ENCODE results near the gene CYB5A.

Gene CYB5A

GRCh38 chr18:74274700-74275099 lies 17.1 kb downstream of the CYB5A start:
- DNase-seq = no peak

GRCh38 chr18:74273394-74273793 lies 18.4 kb downstream of the CYB5A start:
- no peak for DNase-seq

DNA sequence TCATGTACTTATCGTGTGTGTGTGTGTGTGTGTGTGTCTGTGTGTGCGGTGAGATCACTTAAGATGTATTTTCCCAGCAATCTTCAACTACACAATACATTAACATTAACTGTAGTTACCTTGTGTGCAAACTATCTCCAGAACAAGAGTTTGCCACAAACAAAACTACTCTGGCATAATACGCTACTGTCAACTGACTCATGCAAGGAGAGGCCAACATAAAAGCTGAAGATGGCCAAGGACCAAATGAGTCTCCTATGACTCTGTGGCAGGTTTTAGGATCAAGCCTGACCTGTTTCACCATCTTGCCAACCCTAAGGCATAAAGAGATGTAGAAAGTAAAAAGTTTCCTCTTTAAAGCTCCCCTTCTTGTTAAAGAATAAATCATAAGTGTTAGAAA lies 20.1 kb downstream of the CYB5A start:
- DNase-seq = no peak

DNA sequence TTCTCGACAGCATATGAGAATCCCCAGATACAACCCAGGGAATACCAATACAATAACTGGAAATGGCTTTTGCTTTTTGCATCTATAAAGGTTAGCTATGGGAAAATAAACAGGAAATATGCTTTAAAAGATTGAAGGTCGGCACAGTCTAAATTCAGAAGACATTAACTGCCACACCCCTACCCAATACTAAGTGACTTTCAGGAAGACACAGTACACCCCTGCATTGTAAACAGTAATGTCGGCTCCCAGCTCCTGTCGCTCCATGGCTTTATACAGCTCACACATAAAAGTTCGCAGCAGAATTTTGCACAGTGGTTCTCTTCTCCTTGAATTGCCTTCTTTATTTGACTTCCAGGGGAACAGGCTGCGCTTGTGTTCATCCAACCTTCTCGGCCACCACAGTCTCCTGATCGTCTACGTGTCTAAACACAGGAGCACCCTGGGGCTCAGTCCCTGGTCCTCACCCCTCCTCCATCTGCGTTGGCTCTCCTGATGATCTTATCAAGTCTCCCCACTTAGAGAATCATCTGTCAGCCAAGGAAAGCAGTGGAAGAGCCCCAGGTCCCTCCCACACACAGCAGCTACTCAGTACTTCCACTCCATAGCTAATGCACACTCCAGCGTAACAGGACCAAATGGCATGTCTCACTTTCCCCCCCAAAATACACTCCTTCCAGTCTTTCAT lies 22.7 kb downstream of the CYB5A start:
- no peak for DNase-seq

DNA sequence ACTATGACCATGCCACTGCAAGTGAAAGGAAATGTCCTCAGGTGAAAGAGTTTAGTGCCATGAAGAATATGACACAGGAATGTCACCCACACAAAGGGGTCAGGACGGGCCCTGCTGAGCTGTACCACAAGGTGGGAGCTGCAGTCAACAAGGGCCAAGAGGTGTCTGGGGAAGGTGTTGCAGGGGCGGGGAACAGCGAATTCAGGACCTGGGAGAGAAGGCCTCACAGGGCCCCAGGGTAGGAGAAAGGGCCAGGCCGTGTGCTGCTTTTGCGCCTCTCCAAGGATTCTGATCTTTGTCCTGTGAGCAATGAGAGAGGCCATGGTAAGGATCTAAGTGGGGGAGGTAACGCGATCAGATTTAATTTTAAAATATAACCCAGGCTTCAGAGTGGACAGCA lies 23.6 kb downstream of the CYB5A start:
- no peak for DNase-seq

DNA sequence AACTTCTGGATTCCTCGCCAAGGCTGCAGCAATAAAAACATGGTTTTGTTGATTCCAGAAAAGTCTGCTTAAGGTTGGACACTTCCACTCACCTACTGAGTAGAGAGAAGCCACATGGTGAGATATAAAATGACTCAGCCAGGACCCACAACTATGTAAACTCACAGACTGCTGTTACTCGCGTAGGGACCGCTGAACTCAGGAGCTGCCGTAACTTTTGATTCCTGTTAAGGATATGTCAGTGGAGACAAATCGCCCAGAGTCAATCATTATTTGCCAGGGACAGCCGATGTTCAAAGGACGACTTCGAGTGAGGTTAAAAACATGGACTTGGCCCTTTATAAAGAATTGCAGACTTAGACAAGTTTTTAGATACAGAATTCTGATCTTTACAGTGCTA lies 25.6 kb downstream of the CYB5A start:
- no peak for DNase-seq

- DNase-seq = no peak
Measured at GRCh38 chr18:74265546-74266098, 26.1 kb downstream of the CYB5A start.

GRCh38 chr18:74264303-74265020 lies 27.3 kb downstream of the CYB5A start:
- no peak for DNase-seq

DNA sequence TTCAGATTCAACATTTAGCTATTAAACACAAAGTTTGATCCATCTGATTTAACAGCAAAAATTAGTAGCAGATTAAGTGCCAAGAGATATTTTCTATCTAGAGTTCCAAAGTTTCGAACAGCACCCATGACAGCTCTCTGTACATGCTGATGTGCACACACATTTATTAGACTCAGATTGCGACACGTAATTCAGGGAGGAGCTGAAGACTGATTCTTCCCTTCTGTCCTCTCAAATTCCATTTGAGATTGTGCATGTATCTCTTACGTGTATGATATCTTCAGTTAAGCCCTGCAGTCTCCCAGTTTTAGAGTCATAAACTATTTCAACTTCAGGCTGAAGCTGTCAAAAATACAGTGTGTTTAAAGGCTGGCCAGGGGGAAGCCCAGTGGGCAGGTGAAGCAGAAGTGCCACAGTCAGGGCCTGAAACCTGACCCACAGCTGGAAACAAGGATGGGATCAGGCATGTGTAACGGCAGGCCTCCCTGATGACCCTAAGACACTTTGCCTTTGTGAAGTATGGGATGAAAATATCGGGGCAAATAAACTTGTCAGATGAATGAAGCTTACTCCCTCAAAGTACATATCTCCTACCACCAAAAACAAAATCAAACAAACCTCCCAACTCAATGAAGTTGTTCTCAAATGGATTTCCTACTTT lies 30.6 kb downstream of the CYB5A start:
- DNase-seq = no peak

DNA sequence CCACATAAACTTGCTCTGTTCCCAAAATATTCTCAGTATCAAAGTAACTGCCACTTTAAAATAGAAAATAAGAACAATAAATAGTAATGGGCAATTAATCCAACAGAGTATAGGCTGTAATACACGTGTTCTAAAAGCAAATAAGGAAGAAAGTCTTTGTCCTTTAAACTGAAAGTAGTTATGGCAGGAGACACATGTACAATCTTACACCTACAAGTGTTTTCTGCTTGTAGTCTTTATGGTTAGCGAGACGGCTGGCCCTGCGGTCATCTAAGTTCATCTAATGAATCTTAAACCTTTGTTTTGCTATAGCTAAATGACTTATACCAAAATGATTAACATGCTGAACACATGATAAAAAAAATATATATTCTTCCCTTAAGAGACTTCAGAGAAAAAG lies 32.4 kb downstream of the CYB5A start:
- no peak for DNase-seq

- no peak for DNase-seq
Measured at GRCh38 chr18:74257083-74257482, 34.7 kb downstream of the CYB5A start.

GRCh38 chr18:74256190-74256589 lies 35.6 kb downstream of the CYB5A start:
- DNase-seq = no peak

- no peak for DNase-seq
Measured at GRCh38 chr18:74255131-74255616, 36.6 kb downstream of the CYB5A start.

GRCh38 chr18:74252039-74252395 lies 39.7 kb downstream of the CYB5A start:
- no peak for DNase-seq

DNA sequence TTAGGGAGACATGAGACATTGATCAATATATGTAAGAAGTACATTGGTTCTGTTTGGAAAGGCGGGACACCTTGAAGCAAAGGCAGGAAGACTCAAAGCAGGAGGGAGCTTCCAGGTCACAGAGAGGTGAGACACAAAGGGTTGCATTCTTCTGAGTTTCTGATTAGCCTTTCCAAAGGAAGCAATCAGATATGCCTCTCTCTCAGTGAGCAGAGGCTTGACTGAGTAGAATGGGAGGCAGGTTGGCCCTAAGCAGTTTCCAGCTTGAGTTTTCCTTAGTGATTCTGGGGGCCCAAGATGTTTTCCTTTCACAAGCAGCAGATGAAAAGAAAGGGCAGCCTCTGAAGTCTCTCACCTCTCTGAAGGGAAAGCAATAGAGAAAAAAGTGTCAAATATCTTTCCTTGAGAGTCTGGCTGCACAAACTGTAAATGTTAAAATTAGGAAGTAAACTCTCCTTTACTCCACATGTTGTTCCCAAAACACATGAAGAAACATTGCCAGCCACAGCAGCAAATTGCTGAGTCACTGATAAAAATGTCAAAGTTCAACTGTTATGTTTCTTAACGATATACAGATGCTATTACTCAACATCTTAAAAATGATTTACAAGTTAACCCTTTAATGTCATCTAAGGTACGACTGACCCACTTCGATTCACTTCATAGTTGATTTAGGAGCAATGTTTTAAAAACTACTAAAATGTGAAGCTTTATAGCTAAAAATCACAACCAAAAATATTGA lies 40.3 kb downstream of the CYB5A start:
- DNase-seq = no peak

DNA sequence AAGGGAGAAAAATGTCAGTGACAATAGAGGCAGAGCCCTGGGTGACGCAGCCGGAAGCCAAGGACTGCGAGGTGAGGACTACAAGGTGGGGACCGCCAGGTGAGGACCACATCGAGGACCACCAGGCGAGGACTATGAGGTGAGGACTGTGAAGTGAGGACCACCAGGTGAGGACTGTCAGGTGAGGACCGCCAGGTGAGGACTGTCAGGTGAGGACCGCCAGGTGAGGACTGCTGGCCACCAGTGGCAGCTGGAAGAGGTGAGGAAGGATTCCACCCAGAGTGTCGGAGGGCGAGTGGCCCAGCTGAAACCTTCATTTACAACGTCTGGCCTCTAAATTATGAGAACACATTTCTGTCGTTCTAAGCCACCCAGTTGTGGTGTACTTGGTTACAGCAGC lies 41.6 kb downstream of the CYB5A start:
- no peak for DNase-seq

- no peak for DNase-seq
Measured at GRCh38 chr18:74249181-74249968, 42.4 kb downstream of the CYB5A start.

DNA sequence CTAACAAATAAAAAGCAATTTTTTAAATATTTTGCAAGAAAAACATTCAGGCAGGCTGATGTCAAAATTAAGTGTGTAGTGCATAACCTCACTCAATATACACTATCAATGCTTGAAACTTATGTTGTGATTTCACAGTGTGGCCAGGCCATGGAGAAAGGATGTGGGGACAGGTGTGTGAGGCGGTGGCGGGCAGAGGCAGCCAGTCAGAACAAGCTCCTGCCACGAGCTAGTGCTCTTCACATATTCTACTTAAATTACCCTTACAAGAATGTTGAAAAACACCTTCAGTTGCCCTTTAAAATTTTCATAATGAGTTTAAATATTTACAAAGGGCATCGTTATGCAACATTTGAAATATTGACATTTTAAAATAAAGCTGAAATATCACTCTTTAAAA lies 43.2 kb downstream of the CYB5A start:
- DNase-seq = no peak

DNA sequence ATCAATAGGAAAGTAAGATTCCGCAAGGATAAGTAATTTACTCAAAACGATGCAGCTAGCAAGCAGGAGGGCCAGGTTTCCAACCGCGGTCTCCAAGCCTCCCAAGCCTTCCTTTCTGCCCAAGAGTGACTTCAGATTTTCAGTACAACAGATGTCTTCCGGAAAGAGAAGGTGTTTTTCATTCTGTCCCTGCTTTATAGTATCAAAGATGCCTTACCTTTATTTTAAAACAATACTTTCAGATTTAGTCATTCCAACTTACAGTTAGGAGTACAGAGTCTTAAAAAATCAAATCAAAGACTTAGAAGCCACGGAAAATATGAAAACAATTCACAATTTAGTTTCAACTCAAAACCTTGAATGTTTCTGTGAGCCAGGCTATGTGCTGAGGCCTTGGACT lies 43.6 kb downstream of the CYB5A start:
- DNase-seq = no peak

GRCh38 chr18:74244554-74244953 lies 47.2 kb downstream of the CYB5A start:
- DNase-seq = no peak

DNA sequence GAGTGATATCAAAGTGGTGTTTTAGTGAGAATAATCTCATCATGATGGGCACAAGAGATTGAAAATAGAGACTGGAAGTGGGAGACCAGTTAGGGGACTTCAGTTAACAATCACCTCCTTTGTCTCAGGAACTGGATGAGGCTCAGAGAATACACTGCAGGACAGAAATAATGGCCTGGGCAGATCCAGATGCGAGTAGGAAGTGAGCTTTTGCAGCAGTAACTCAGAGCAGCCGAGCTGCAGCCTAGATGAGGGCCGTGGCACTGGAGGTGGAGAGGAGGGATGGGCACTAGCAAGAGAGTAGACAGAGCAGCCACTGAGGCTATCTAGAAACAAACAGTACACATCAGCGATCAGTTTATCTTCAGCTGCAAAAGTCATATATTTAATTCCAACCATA lies 48.6 kb downstream of the CYB5A start:
- DNase-seq = no peak

GRCh38 chr18:74242438-74243096 lies 49.2 kb downstream of the CYB5A start:
- DNase-seq = no peak
